Smooth muscle cell (in vitro differentiated cells): Measurements from ENCODE around the gene TGM6. TPM values are rescaled to one million over a fixed set of nuclear protein-coding genes. Genes with fewer than 3 reads are reported as not detected.

ENCODE experiments used
- DNase-seq: peaks from one replicate; lab custom pipeline; 2025; ENCODE audit not compliant: unreplicated experiment; lab: John Stamatoyannopoulos, UW
- H2AFZ ChIP-seq: fragments of 200-600 bp; sonication (generic); 2 replicates; pipeline ENCODE4 v1.6.0; 2016; ENCODE audit warnings: antibody characterized with exemption, low read depth, mild to moderate bottlenecking
- H3F3A ChIP-seq: fragments of 200-600 bp; sonication (generic); 2 replicates; pipeline ENCODE4 v1.6.0; 2017; ENCODE audit warnings: antibody characterized with exemption, low read depth
- H3K27ac ChIP-seq: fragments of 200-600 bp; sonication (generic); 2 replicates; pipeline ENCODE4 v1.5.1; 2016; ENCODE audit warnings: low read depth, mild to moderate bottlenecking
- H3K27me3 ChIP-seq: fragments of 200-600 bp; sonication (generic); 2 replicates; pipeline ENCODE4 v1.6.1; 2016; ENCODE audit warnings: low read depth, mild to moderate bottlenecking
- H3K36me3 ChIP-seq: fragments of 200-600 bp; sonication (generic); 2 replicates; pipeline ENCODE4 v1.5.1; 2016; ENCODE audit warnings: low read depth
- H3K4me1 ChIP-seq: fragments of 200-600 bp; sonication (generic); 2 replicates; pipeline ENCODE4 v1.5.1; 2016; ENCODE audit warnings: low read depth
- H3K4me2 ChIP-seq: fragments of 200-600 bp; sonication (generic); 2 replicates; pipeline ENCODE4 v1.6.0; 2016; ENCODE audit warnings: mild to moderate bottlenecking
- H3K4me3 ChIP-seq: fragments of 200-600 bp; sonication (generic); 2 replicates; pipeline ENCODE4 v1.5.1; 2016; ENCODE audit warnings: mild to moderate bottlenecking
- H3K79me2 ChIP-seq: fragments of 200-600 bp; sonication (generic); 2 replicates; pipeline ENCODE4 v1.6.0; 2016; ENCODE audit warnings: low read depth, mild to moderate bottlenecking
- H3K9ac ChIP-seq: fragments of 200-600 bp; sonication (generic); 2 replicates; pipeline ENCODE4 v1.6.0; 2016; ENCODE audit warnings: low read depth
- H3K9me3 ChIP-seq: fragments of 200-600 bp; sonication (generic); replicated peaks from 2 replicates; pipeline ENCODE4 v1.5.1; 2016; ENCODE audit warnings: low read depth
- H4K20me1 ChIP-seq: fragments of 200-600 bp; sonication (generic); 2 replicates; pipeline ENCODE4 v1.6.0; 2016; ENCODE audit warnings: low read depth
- CTCF ChIP-seq: fragments of 200-600 bp; sonication (generic); IDR thresholded peaks from 2 replicates; pipeline ENCODE4 v1.5.1; 2017; ENCODE audit warnings: borderline replicate concordance, mild to moderate bottlenecking, antibody characterized with exemption; ENCODE audit not compliant: insufficient read depth, poor library complexity, severe bottlenecking
- WGBS: methylation state at CpG from one replicate; pipeline ENCODE4 v1.1.7; 2016; ENCODE audit warnings: low lambda C conversion rate; 5-methylcytosine and 5-hydroxymethylcytosine counted together
- polyA plus RNA-seq: library from polyadenylated mRNA; unstranded; fragments of >200 nt; fragmentation: Nextera tagmentation; extraction: Ambion mirVana; gene quantifications from 2 replicates; pipeline ENCODE4 v1.2.1, GENCODE V29; 2016
- total RNA-seq: library from RNA; depleted of rRNA; stranded (reverse); fragments of >200 nt; gene quantifications from 2 replicates; pipeline ENCODE4 v1.2.3, GENCODE V29; 2014

TGM6 gene
- total and polyA plus RNA-seq, 2 experiments from 2014 or later = not detected

DNA sequence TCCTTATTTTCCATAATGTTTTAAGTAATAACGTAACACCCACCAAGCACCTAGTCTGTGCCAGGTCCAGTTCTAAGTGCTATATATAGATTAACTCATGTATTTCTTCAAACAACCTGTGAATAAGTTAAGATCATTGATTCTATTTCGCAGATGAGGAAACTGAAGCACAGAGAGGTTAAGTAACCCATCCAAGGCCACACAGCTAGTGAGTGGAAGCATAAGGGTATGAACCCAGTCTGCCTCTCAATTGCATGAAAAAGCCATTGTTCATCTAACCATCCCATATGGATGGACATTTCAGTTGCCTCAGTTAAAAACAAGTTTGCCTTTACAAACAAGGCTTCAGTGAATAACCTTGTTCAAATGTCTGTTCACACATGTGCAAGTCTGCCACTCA, 20.8 kb downstream of the TGM6 start:
- Histone ChIP-seq H4K20me1 (no peaks in the 10 kb centered on the region), H3F3A (no peaks in the 10 kb centered on the region), H3K4me2 (no peak overlapping the region), H3K4me1 (no peaks in the 10 kb centered on the region), H3K27me3 (no peaks in the 10 kb centered on the region), H3K9ac (no peak overlapping the region), H3K79me2 (no peaks in the 10 kb centered on the region), H3K36me3 (no peaks in the 10 kb centered on the region), H2AFZ (no peak overlapping the region), H3K9me3 (no peaks in the 10 kb centered on the region), H3K4me3 (no peak overlapping the region), H3K27ac (no peak overlapping the region)
- no peak for TF ChIP-seq CTCF
- DNase-seq = no peak
- WGBS = 89% methylated on average over 2 of the region's 2 CpGs

DNA sequence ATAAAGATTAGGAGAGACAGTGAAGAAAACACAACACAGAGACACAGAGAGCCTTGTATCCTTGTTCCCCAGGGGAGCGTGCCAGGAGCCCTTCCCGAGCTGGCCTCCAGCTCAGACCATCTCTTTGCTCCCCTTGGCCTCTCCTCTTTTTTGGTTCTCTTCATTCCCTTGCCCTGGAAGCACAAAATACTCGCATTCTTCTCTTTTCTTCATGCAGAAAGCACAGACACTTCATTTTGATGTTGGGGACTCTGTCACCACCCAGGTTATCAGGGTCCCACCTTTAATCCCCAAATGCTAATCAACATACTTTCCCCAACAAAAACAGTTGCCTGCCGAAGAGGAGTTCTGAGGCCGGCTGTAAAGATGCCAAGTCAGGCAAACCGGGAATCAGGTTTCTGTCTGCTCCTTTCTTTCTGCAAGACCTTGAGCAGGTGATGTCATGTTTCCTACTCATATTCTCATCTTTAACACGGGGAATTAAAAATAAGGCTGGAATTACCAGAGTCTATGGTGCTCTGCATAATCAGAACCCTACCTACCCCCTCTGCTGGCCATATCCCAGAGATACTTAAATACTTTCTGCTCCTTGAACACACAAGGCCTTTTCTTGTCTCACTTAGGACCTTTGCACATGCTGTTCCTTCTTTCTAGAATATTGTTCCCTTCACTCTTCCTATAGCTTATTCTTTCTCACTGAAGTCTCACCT, 21.7 kb downstream of the TGM6 start:
- no peaks in the 10 kb centered on the region for H3K36me3 ChIP-seq
- H3K4me3 ChIP-seq = no peak overlapping the region
- H3K27ac ChIP-seq = no peak overlapping the region
- peak; percentile 38 for TF ChIP-seq CTCF
- H3K9ac ChIP-seq = no peak overlapping the region
- H3F3A ChIP-seq = no peaks in the 10 kb centered on the region
- H3K27me3 ChIP-seq = no peaks in the 10 kb centered on the region
- H4K20me1 ChIP-seq = no peaks in the 10 kb centered on the region
- H3K9me3 ChIP-seq = no peaks in the 10 kb centered on the region
- no peak overlapping the region for H3K4me2 ChIP-seq
- no peaks in the 10 kb centered on the region for H3K4me1 ChIP-seq
- WGBS = 77% methylated on average over 7 of the region's 7 CpGs
- H2AFZ ChIP-seq = no peak overlapping the region
- no peak for DNase-seq
- no peaks in the 10 kb centered on the region for H3K79me2 ChIP-seq

DNA sequence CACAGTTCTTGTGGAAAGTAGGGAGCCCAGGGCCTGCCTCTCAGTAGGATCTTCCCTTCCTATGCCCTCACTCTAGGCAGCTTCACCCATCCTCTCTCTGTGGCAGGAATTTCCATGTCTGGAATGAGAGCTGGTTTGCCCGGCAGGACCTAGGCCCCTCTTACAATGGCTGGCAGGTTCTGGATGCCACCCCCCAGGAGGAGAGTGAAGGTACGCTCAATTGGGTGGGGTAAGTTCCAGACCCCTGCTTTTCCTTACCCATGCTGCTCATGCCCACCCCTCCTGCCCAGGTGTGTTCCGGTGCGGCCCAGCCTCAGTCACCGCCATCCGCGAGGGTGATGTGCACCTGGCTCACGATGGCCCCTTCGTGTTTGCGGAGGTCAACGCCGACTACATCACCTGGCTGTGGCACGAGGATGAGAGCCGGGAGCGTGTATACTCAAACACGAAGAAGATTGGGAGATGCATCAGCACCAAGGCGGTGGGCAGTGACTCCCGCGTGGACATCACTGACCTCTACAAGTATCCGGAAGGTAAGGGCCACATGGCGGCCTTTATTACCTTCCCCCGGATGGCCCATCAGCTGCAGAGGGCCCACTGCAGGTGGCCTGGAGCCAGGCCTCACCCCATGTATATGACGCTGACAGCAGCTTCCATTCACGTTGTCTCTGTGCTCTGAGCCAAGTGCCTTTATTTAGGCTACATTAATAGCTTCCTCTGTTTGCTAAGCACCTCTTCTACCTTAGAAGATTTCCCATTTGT, 22.8 kb downstream of the TGM6 start:
- H4K20me1 ChIP-seq = no peaks in the 10 kb centered on the region
- H3K9me3 ChIP-seq = no peaks in the 10 kb centered on the region
- no peak for TF ChIP-seq CTCF
- no peaks in the 10 kb centered on the region for H3K4me1 ChIP-seq
- H3K4me3 ChIP-seq = no peak overlapping the region
- no peaks in the 10 kb centered on the region for H3F3A ChIP-seq
- no peaks in the 10 kb centered on the region for H3K36me3 ChIP-seq
- WGBS = 96% methylated on average over 24 of the region's 24 CpGs
- H3K79me2 ChIP-seq = no peaks in the 10 kb centered on the region
- no peak for DNase-seq
- H2AFZ ChIP-seq = no peak overlapping the region
- H3K27ac ChIP-seq = no peak overlapping the region
- no peak overlapping the region for H3K9ac ChIP-seq
- H3K4me2 ChIP-seq = no peak overlapping the region
- no peaks in the 10 kb centered on the region for H3K27me3 ChIP-seq
